ENCODE results near the gene NEXN. TPM values are rescaled to one million over a fixed set of nuclear protein-coding genes. Genes with fewer than 3 reads are reported as not detected.

The NEXN gene
- total RNA-seq, 2 donors from 2014 or later, result 1.9 to 8.4 TPM

DNA sequence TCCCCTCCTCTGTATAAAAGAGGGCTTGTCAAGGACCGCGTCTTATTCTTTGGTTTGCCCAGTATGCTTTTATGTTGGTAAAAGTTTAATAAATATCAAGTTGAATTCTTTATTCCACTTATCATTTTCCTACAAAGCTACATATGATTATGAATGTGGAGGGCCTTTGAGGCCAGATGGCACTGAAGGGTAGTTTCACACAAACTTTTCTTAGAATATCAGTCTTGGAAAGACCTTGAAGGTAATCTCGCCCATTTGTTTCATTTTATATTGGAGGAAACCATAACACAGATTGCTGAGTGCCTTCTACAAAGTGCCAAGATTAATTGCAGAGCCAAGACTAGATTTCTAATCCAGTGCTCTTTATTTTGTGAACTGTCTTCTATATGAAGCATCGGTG is 96.2 kb downstream of the NEXN start:
- ATAC-seq, result no peak
- DNase-seq, result no peak
- intact Hi-C loops (cut with DNase I, micrococcal nuclease), result no loop called here

DNA sequence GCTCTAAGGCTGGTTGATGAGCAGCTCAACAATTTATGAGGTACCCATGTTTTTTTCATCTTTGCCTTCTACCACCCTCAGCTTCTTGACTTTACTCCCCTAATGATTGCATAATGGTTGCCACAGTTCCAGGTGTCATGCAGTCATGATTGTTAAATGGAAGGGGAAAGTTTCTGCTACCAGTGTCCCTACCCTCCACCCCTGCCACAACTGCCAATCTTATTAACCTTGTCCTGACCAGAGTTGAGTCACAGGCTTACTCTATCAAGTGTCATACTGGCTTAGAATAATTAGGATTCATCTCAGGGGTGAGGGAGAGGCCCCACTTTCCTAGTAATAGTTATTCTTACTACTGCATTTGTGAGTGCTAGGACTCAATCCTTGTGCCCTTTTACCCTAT is 98.4 kb downstream of the NEXN start:
- DNase-seq (no peak), ATAC-seq (no peak)
- intact Hi-C loops (cut with DNase I, micrococcal nuclease), result no loop called here

DNA sequence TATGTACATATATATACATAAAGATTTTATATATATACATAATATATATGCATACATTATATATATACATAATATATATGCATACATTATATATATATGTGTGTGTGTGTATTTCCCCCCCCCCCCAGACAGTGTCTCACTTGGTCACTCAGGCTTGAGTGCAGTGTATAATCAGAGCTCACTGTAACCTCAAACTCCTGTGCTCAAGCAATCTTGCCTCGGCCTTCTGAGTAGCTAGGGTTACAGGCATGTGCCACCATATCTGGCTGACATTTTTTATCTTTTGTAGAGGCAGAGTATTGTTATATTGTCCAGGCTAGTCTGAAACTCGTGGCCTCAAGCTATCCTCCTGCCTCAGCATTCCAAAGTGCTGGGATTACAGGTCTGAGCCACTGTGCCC is 99.5 kb downstream of the NEXN start:
- DNase-seq (no peak), ATAC-seq (no peak)
- intact Hi-C loops (cut with DNase I, micrococcal nuclease), result no loop called here

DNA sequence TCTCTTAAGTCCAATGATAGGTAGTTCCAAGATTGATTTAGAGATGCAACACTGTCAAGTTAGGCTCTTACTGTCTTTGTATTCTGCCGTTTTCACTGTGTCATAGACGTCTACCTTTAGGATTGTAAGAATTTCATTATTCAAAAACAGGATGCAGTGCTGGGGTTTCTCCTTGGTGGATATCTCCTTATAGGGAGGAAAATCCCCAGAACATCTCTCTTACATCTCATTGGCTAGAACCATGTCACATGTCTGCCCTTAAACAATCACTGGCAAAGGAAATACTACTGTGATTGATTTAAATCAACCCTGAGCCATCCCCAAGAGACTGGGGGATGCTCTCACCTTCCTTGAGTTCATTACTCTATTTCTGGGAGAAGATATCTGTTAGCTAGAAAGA is 101.3 kb downstream of the NEXN start:
- intact Hi-C loops (cut with DNase I, micrococcal nuclease), result no loop called here
- DNase-seq (no peak), ATAC-seq (no peak)

DNA sequence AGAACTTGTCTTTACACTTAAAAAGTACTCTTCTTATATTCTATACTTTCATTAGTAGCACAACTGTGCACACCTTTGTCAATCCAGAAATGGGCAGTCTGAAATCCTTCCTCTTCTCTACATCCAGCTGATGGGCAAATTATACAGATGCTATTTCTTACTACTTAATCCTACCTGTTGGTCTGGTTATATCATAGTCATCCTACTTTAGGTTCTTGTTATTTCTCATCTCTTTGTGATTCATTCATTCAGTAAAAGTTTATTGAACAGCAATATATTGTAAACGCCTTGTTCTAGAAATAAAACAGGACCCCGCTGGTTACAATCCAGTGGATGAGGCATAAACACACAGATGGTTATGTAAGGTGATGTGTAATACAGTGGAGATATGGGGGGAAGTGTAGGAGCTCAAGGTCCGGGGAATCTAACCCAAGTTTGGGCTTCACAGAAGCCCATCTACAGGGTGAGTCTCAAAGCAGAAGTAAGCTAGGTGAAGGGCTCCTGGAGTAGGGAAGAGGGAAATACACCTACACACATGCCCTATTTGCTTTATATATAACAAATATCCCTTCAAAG is 102.3 kb downstream of the NEXN start:
- ATAC-seq, result peak; percentile 17
- DNase-seq, result no peak
- intact Hi-C loops (cut with DNase I, micrococcal nuclease), result no loop called here

DNA sequence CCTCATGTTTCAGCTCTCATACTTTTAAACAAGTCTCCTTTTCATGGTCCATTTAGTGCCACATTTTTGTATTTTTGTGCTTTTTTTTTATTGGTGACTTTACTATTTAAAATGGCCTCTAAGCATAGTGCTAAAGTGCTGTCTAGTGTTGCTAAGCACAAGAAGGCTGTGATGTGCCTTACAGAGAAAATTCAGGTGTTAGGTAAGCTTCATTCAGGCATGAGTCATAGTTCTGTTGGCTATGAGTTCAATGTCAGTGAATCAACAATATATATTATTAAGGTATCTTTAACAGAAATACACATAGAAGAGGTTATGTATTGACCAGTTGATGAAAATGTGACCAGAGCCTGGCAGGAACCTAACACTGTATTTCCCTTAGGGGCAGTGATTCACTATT is 103.2 kb downstream of the NEXN start:
- ATAC-seq, result peak; percentile 39
- intact Hi-C loops (cut with DNase I, micrococcal nuclease), result no loop called here
- DNase-seq, result no peak

Other genes starting within 250 kb of the NEXN start
- gene ZZZ3, start 206.0 kb upstream of the NEXN start, total RNA-seq, result 10 to 100 TPM; 31.1 to 32.9 TPM
- gene USP33, start 128.8 kb upstream of the NEXN start, total RNA-seq, result 10 to 100 TPM; 56.8 to 63.5 TPM
- gene MIGA1, start 109.0 kb upstream of the NEXN start, total RNA-seq, result 10 to 100 TPM; 13.9 to 18.3 TPM
- gene FUBP1, start 90.4 kb downstream of the NEXN start, total RNA-seq, result 10 to 100 TPM; 78.0 to 94.7 TPM
- gene DNAJB4, start 116.3 kb downstream of the NEXN start, total RNA-seq, result 10 to 100 TPM; 10.5 to 15.9 TPM
- gene GIPC2, start 157.3 kb downstream of the NEXN start, total RNA-seq, result 10 to 100 TPM; 30.5 to 32.4 TPM